ENCODE measurements around the gene PWWP2A.

GRCh38 chr5:160071916-160072315 lies 47.3 kb downstream of the PWWP2A start:
- TF ChIP-seq POLR2AphosphoS5 (IDR thresholded peaks at IDR 0.05) (no peak), POLR2A (IDR thresholded peaks at IDR 0.05) (no peak)
